Lower leg skin (tissue), 3 donors: Measurements from ENCODE around the gene SSH3.

ENCODE experiments used
- POLR2A ChIP-seq, 2 donors: fragments of 450-650 bp; IDR thresholded peaks; one replicate each; pipeline ENCODE4 v1.6.1; 2016 to 2017; ENCODE audit warnings: antibody characterized with exemption in 2 of 2, mild to moderate bottlenecking in 1 of 2, moderate library complexity in 1 of 2
- TF ChIP-seq, protein P1 (sequence below), 3 donors: fragments of 450-650 bp; IDR thresholded peaks; one replicate each; pipeline ENCODE4 v1.5.1; 2016; ENCODE audit warnings: antibody characterized with exemption in 3 of 3, mild to moderate bottlenecking in 3 of 3, moderate library complexity in 2 of 3

DNA sequence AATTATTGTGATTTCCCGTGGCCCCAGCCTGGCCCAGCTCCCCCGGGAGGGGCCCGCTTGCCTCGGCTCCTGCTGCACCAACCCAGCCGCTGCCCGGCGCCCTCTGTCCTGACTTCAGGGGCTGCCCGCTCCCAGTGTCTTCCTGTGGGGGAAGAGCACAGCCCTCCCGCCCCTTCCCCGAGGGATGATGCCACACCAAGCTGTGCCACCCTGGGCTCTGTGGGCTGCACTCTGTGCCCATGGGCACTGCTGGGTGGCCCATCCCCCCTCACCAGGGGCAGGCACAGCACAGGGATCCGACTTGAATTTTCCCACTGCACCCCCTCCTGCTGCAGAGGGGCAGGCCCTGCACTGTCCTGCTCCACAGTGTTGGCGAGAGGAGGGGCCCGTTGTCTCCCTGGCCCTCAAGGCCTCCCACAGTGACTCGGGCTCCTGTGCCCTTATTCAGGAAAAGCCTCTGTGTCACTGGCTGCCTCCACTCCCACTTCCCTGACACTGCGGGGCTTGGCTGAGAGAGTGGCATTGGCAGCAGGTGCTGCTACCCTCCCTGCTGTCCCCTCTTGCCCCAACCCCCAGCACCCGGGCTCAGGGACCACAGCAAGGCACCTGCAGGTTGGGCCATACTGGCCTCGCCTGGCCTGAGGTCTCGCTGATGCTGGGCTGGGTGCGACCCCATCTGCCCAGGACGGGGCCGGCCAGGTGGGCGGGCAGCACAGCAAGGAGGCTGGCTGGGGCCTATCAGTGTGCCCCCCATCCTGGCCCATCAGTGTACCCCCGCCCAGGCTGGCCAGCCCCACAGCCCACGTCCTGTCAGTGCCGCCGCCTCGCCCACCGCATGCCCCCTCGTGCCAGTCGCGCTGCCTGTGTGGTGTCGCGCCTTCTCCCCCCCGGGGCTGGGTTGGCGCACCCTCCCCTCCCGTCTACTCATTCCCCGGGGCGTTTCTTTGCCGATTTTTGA lies 17.5 kb upstream of the SSH3 start:
- TF ChIP-seq, protein P1, sequence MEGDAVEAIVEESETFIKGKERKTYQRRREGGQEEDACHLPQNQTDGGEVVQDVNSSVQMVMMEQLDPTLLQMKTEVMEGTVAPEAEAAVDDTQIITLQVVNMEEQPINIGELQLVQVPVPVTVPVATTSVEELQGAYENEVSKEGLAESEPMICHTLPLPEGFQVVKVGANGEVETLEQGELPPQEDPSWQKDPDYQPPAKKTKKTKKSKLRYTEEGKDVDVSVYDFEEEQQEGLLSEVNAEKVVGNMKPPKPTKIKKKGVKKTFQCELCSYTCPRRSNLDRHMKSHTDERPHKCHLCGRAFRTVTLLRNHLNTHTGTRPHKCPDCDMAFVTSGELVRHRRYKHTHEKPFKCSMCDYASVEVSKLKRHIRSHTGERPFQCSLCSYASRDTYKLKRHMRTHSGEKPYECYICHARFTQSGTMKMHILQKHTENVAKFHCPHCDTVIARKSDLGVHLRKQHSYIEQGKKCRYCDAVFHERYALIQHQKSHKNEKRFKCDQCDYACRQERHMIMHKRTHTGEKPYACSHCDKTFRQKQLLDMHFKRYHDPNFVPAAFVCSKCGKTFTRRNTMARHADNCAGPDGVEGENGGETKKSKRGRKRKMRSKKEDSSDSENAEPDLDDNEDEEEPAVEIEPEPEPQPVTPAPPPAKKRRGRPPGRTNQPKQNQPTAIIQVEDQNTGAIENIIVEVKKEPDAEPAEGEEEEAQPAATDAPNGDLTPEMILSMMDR (IDR thresholded peaks at IDR 0.05): no peak
- TF ChIP-seq POLR2A (IDR thresholded peaks at IDR 0.05): no peak
